K562 (cell line): Measurements from ENCODE around the gene RASGEF1C. TPM values are rescaled to one million over a fixed set of nuclear protein-coding genes. Genes with fewer than 3 reads are reported as not detected.
A peak's percentile ranks its signal among the peaks of the same experiment; 100 is the strongest.

ENCODE experiments used
- BDP1 ChIP-seq: IDR thresholded peaks from 3 replicates; pipeline ENCODE4 v1.6.1; 2011; ENCODE audit not compliant: insufficient read length, insufficient read depth
- FOXA3 ChIP-seq, 2 experiments: fragments of 450-650 bp in 1 of 2; sonication (generic) in 1 of 2; formaldehyde crosslinking; IDR thresholded peaks in 1 of 2; conservative IDR thresholded peaks in 1 of 2; 2 replicates each; pipeline versions ENCODE4 v1.4.0 to v1.8.0; 2020 to 2022; ENCODE audit warnings: mild to moderate bottlenecking in 2 of 2, missing genetic modification reagents in 1 of 2
- HNRNPUL1 ChIP-seq: fragments of 200-400 bp; formaldehyde crosslinking; IDR thresholded peaks from 2 replicates; pipeline ENCODE4 v1.6.1; 2017; ENCODE audit warnings: low read length
- KHSRP ChIP-seq: fragments of 450-650 bp; IDR thresholded peaks from 2 replicates; pipeline ENCODE4 v1.6.1; 2017
- KLF16 ChIP-seq: IDR thresholded peaks from 2 replicates; pipeline ENCODE4 v1.6.1; 2016; ENCODE audit warnings: antibody characterized with exemption
- MAZ ChIP-seq, 2 experiments: fragments of 450-650 bp in 1 of 2; sonication (generic) in 1 of 2; formaldehyde crosslinking; IDR thresholded peaks in 1 of 2; conservative IDR thresholded peaks in 1 of 2; 2 replicates each; pipeline versions ENCODE4 v1.4.0 to v1.5.0; 2020; ENCODE audit warnings: mild to moderate bottlenecking in 1 of 2, missing genetic modification reagents in 1 of 2
- MCM3 ChIP-seq: fragments of 450-650 bp; IDR thresholded peaks from 2 replicates; pipeline ENCODE4 v1.6.1; 2016
- NFIC ChIP-seq: fragments of 450-650 bp; IDR thresholded peaks from 2 replicates; pipeline ENCODE4 v1.6.1; 2017; ENCODE audit warnings: mild to moderate bottlenecking, inconsistent platforms
- NKRF ChIP-seq: fragments of 450-650 bp; IDR thresholded peaks from 2 replicates; pipeline ENCODE4 v1.6.1; 2016; ENCODE audit warnings: borderline replicate concordance
- PRPF4 ChIP-seq: fragments of 200-400 bp; formaldehyde crosslinking; IDR thresholded peaks from one replicate; pipeline ENCODE4 v1.6.1; 2017; ENCODE audit warnings: low read length, low read depth, mild to moderate bottlenecking; ENCODE audit not compliant: insufficient read depth, poor library complexity, severe bottlenecking
- PURB ChIP-seq: sonication (generic); formaldehyde crosslinking; IDR thresholded peaks from 2 replicates; pipeline ENCODE4 v1.9.0; 2021; ENCODE audit warnings: low read depth, mild to moderate bottlenecking, missing genetic modification reagents
- RBM14 ChIP-seq: fragments of 200-400 bp; formaldehyde crosslinking; IDR thresholded peaks from 2 replicates; pipeline ENCODE4 v1.6.1; 2018; ENCODE audit warnings: low read depth, mild to moderate bottlenecking, low read length, moderate library complexity, borderline replicate concordance; ENCODE audit not compliant: insufficient read depth
- SLC30A9 ChIP-seq: fragments of 250-450 bp; sonication (Bioruptor Pico); IDR thresholded peaks from 2 replicates; pipeline ENCODE4 v1.8.0; 2022; ENCODE audit warnings: mild to moderate bottlenecking, moderate library complexity
- SMARCB1 ChIP-seq: IDR thresholded peaks from 2 replicates; pipeline ENCODE4 v1.6.1; 2011; ENCODE audit warnings: improper control_type of control experiment, low read depth; ENCODE audit not compliant: insufficient read length
- TCFL5 ChIP-seq: fragments of 250-450 bp; sonication (Bioruptor Pico); conservative IDR thresholded peaks from 2 replicates; pipeline ENCODE4 v1.6.1; 2021; ENCODE audit warnings: mild to moderate bottlenecking, moderate library complexity, matching md5 sums
- YBX1 ChIP-seq: fragments of 450-650 bp; IDR thresholded peaks from 2 replicates; pipeline ENCODE4 v1.7.1; 2016; ENCODE audit warnings: mild to moderate bottlenecking
- ZSCAN32 ChIP-seq: fragments of 450-650 bp; formaldehyde crosslinking; IDR thresholded peaks from 2 replicates; pipeline ENCODE4 v1.4.0; 2020; ENCODE audit warnings: mild to moderate bottlenecking, moderate library complexity
- polyA plus RNA-seq, 8 experiments: library from polyadenylated mRNA; depleted of rRNA in 4 of 8; stranded (reverse) in 5 of 8; unstranded in 3 of 8; fragments of >200 nt; fragmentation: Nextera tagmentation in 2 of 8; fragmentation: Illumina TruSeq in 1 of 8; extraction: Ambion mirVana in 2 of 8; extraction: Trizol in 1 of 8; gene quantifications; 2 replicates each; pipeline versions ENCODE4 v1.2.1 to v1.2.3, GENCODE V29; 2011 to 2014; ENCODE audit warnings: inconsistent platforms in 1 of 8, missing spikeins in 1 of 8
- total RNA-seq, 7 experiments: library from RNA; depleted of rRNA in 6 of 7; stranded (reverse); fragments of >200 nt in 6 of 7; fragmentation: Illumina TruSeq in 2 of 7; extraction: Trizol in 2 of 7; gene quantifications; 2 replicates each; pipeline versions ENCODE4 v1.2.1 to v1.2.3, GENCODE V29; 2011 to 2021; ENCODE audit warnings: low replicate concordance in 1 of 7
- TF ChIP-seq, protein P1 (sequence below): sonication (generic); formaldehyde crosslinking; IDR thresholded peaks from 2 replicates; pipeline ENCODE4 v1.8.0; 2022; ENCODE audit warnings: mild to moderate bottlenecking, missing genetic modification reagents
- TF ChIP-seq, protein P2 (sequence below): fragments of 250-450 bp; sonication (Bioruptor Pico); IDR thresholded peaks from 2 replicates; pipeline ENCODE4 v1.4.0; 2020; ENCODE audit warnings: mild to moderate bottlenecking, moderate library complexity, borderline replicate concordance
- TF ChIP-seq, protein P3 (sequence below): sonication (generic); formaldehyde crosslinking; IDR thresholded peaks from 2 replicates; pipeline ENCODE4 v1.8.0; 2023; ENCODE audit warnings: mild to moderate bottlenecking, missing genetic modification reagents

Gene RASGEF1C
- total and polyA plus RNA-seq, 9 of the 15 experiments (the other 6 are each of a cell fraction or from before 2014, with no cell fraction given), result 0.04 to 1.1 (median 0.21) TPM; not detected in 4

DNA sequence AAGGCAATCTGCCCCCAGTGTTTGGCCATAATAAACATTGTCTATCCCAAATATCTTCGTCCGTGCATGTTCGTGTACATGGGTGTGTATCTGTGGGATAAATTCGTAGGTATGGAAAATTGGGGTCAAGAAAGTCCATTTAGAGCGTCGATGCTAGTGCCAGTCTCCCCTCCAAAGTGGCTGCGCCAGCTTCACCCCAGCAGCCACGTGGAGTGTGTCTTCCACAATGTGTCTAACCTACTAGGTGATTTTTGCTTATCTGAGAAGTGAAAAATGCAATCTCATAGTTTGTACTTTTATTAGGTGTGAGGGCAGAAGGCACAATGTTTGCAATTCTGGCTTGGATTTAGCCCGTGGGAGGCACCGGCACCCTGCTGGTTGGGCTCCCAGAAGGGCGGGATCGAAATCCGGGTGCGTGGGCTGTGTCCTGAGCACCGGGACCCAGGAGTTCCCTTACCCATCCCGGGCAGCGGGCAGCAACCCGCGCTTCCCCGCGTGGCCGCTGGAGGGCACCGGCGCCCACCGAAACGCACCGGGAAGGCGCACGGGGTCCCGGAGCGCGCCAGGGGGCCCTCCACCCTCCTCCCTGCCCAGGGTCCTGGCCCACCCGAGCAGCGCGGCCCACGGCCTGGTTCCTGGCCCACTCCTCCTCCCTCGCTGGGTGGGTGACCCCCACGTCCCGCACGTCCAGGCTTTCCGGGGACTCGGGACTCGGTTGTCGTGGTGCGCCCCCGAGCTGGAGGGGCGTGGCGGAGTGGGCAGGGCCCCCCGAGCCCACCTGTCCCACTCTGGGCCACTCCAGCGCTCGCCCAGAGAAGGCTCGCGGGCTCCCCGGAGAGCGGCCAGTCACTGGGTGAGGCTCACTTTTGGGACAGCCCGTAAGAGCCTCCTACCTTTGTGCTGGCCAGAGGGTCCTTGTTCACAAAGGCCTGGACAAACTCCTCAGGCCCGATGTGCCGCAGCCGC lies 82.0 kb downstream of the RASGEF1C start (continued):
- TF ChIP-seq, protein P1, sequence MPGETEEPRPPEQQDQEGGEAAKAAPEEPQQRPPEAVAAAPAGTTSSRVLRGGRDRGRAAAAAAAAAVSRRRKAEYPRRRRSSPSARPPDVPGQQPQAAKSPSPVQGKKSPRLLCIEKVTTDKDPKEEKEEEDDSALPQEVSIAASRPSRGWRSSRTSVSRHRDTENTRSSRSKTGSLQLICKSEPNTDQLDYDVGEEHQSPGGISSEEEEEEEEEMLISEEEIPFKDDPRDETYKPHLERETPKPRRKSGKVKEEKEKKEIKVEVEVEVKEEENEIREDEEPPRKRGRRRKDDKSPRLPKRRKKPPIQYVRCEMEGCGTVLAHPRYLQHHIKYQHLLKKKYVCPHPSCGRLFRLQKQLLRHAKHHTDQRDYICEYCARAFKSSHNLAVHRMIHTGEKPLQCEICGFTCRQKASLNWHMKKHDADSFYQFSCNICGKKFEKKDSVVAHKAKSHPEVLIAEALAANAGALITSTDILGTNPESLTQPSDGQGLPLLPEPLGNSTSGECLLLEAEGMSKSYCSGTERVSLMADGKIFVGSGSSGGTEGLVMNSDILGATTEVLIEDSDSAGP (CRISPR knock-in tag), result no peak
- TF ChIP-seq ZSCAN32 (CRISPR knock-in tag) (no peak), TCFL5 (CRISPR knock-in tag) (no peak), HNRNPUL1 (no peak), SMARCB1 (no peak), PURB (CRISPR knock-in tag) (no peak), NKRF (no peak), KLF16 (no peak), FOXA3 (CRISPR knock-in tag; conservative IDR thresholded peaks at IDR 0.05 in 1 of 2, IDR thresholded peaks at IDR 0.05 in 1 of 2) (no peak), KHSRP (no peak), MAZ (CRISPR knock-in tag; conservative IDR thresholded peaks at IDR 0.05 in 1 of 2, IDR thresholded peaks at IDR 0.05 in 1 of 2) (peak; percentile 23 to 33; a peak in 1 of 4 replicates), YBX1 (no peak), SLC30A9 (CRISPR knock-in tag) (no peak), MCM3 (no peak), BDP1 (no peak), RBM14 (no peak), NFIC (no peak), PRPF4 (no peak)
- TF ChIP-seq, protein P2, sequence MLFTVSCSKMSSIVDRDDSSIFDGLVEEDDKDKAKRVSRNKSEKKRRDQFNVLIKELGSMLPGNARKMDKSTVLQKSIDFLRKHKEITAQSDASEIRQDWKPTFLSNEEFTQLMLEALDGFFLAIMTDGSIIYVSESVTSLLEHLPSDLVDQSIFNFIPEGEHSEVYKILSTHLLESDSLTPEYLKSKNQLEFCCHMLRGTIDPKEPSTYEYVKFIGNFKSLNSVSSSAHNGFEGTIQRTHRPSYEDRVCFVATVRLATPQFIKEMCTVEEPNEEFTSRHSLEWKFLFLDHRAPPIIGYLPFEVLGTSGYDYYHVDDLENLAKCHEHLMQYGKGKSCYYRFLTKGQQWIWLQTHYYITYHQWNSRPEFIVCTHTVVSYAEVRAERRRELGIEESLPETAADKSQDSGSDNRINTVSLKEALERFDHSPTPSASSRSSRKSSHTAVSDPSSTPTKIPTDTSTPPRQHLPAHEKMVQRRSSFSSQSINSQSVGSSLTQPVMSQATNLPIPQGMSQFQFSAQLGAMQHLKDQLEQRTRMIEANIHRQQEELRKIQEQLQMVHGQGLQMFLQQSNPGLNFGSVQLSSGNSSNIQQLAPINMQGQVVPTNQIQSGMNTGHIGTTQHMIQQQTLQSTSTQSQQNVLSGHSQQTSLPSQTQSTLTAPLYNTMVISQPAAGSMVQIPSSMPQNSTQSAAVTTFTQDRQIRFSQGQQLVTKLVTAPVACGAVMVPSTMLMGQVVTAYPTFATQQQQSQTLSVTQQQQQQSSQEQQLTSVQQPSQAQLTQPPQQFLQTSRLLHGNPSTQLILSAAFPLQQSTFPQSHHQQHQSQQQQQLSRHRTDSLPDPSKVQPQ (CRISPR knock-in tag), result no peak
- TF ChIP-seq, protein P3, sequence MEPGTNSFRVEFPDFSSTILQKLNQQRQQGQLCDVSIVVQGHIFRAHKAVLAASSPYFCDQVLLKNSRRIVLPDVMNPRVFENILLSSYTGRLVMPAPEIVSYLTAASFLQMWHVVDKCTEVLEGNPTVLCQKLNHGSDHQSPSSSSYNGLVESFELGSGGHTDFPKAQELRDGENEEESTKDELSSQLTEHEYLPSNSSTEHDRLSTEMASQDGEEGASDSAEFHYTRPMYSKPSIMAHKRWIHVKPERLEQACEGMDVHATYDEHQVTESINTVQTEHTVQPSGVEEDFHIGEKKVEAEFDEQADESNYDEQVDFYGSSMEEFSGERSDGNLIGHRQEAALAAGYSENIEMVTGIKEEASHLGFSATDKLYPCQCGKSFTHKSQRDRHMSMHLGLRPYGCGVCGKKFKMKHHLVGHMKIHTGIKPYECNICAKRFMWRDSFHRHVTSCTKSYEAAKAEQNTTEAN (CRISPR knock-in tag), result no peak
